HepG2 (cell line): ENCODE results near the gene RTEL1. TPM values are rescaled to one million over a fixed set of nuclear protein-coding genes. Genes with fewer than 3 reads are reported as not detected.
A peak's percentile ranks its signal among the peaks of the same experiment; 100 is the strongest.

Experiments used
- AGO1 ChIP-seq: fragments of 200-400 bp; formaldehyde crosslinking; IDR thresholded peaks from 2 replicates; pipeline ENCODE4 v1.6.1; 2017; ENCODE audit warnings: mild to moderate bottlenecking, low read depth, low read length, moderate library complexity; ENCODE audit not compliant: poor library complexity, severe bottlenecking
- BCL6 ChIP-seq: IDR thresholded peaks from 2 replicates; pipeline ENCODE4 v1.6.1; 2016; ENCODE audit warnings: missing genetic modification reagents, missing compliant biosample characterization
- BHLHE40 ChIP-seq: IDR thresholded peaks from 2 replicates; pipeline ENCODE4 v1.6.1; 2011; ENCODE audit warnings: low read length, improper control_type of control experiment
- CAMTA2 ChIP-seq: sonication (generic); formaldehyde crosslinking; IDR thresholded peaks from 2 replicates; pipeline ENCODE4 v1.4.0; 2020; ENCODE audit warnings: mild to moderate bottlenecking, missing genetic modification reagents, borderline replicate concordance
- CCDC6 ChIP-seq: sonication (generic); formaldehyde crosslinking; IDR thresholded peaks from 2 replicates; pipeline ENCODE4 v1.8.1; 2022; ENCODE audit warnings: mild to moderate bottlenecking, missing genetic modification reagents, moderate library complexity
- CREBL2 ChIP-seq: sonication (generic); formaldehyde crosslinking; IDR thresholded peaks from 2 replicates; pipeline ENCODE4 v1.8.1; 2023; ENCODE audit warnings: missing genetic modification reagents, mild to moderate bottlenecking, borderline replicate concordance
- E2F2 ChIP-seq: sonication (generic); formaldehyde crosslinking; IDR thresholded peaks from 2 replicates; pipeline ENCODE4 v1.4.0; 2020; ENCODE audit warnings: missing genetic modification reagents, borderline replicate concordance
- HNF4G ChIP-seq, 2 experiments: sonication (generic) in 1 of 2; formaldehyde crosslinking in 1 of 2; IDR thresholded peaks; 2 replicates each; pipeline versions ENCODE4 v1.4.0 to v1.6.1; 2011 to 2020; ENCODE audit warnings: borderline replicate concordance in 2 of 2, low read depth in 2 of 2, mild to moderate bottlenecking in 2 of 2, low read length in 1 of 2, missing genetic modification reagents in 1 of 2, moderate library complexity in 1 of 2
- NFRKB ChIP-seq: fragments of 450-650 bp; IDR thresholded peaks from 2 replicates; pipeline ENCODE4 v1.6.1; 2017
- NR2F6 ChIP-seq, 2 experiments: IDR thresholded peaks; 2 replicates each; pipeline ENCODE4 v1.6.1; 2016; ENCODE audit warnings: antibody characterized with exemption in 1 of 2, mild to moderate bottlenecking in 1 of 2
- POLR2G ChIP-seq: fragments of 200-400 bp; formaldehyde crosslinking; IDR thresholded peaks from 2 replicates; pipeline ENCODE4 v1.6.1; 2018; ENCODE audit warnings: mild to moderate bottlenecking, low read depth, low read length, moderate library complexity
- RBM22 ChIP-seq: fragments of 200-400 bp; formaldehyde crosslinking; optimal IDR thresholded peaks from 2 replicates; pipeline ENCODE3; 2017; ENCODE audit warnings: mild to moderate bottlenecking, low read length, moderate library complexity
- RNF219 ChIP-seq: sonication (generic); formaldehyde crosslinking; IDR thresholded peaks from 2 replicates; pipeline ENCODE4 v1.5.0; 2020; ENCODE audit warnings: mild to moderate bottlenecking, missing genetic modification reagents
- SMAD1 ChIP-seq: sonication (generic); formaldehyde crosslinking; IDR thresholded peaks from 2 replicates; pipeline ENCODE4 v1.4.0; 2020; ENCODE audit warnings: missing genetic modification reagents, low read depth, mild to moderate bottlenecking, borderline replicate concordance
- XRCC5 ChIP-seq: fragments of 200-400 bp; formaldehyde crosslinking; optimal IDR thresholded peaks from 2 replicates; pipeline ENCODE3; 2017; ENCODE audit warnings: mild to moderate bottlenecking, low read length
- ZBTB39 ChIP-seq: sonication (generic); formaldehyde crosslinking; IDR thresholded peaks from 2 replicates; pipeline ENCODE4 v1.5.0; 2020; ENCODE audit warnings: missing genetic modification reagents
- ZBTB7B ChIP-seq: sonication (generic); formaldehyde crosslinking; IDR thresholded peaks from 2 replicates; pipeline ENCODE4 v1.4.0; 2020; ENCODE audit warnings: missing genetic modification reagents
- ZKSCAN8 ChIP-seq: IDR thresholded peaks from 2 replicates; pipeline ENCODE4 v1.6.1; 2016; ENCODE audit warnings: borderline replicate concordance, missing genetic modification reagents, missing compliant biosample characterization
- ZNF3 ChIP-seq: IDR thresholded peaks from 2 replicates; pipeline ENCODE4 v1.7.0; 2017; ENCODE audit warnings: inconsistent platforms
- ZNF503 ChIP-seq: sonication (generic); formaldehyde crosslinking; IDR thresholded peaks from 2 replicates; pipeline ENCODE4 v1.4.0; 2020; ENCODE audit warnings: missing genetic modification reagents
- ZNF850 ChIP-seq: sonication (generic); formaldehyde crosslinking; conservative IDR thresholded peaks from 2 replicates; pipeline ENCODE4 v1.9.0; 2021; ENCODE audit warnings: mild to moderate bottlenecking, missing genetic modification reagents
- polyA plus RNA-seq, 8 experiments: library from polyadenylated mRNA; depleted of rRNA in 3 of 8; stranded (reverse) in 7 of 8; unstranded in 1 of 8; fragments of >200 nt; fragmentation: Illumina TruSeq in 4 of 8; extraction: Trizol in 4 of 8; gene quantifications; 2 replicates each; pipeline versions ENCODE4 v1.2.1 to v1.2.3, GENCODE V29; 2011 to 2016; ENCODE audit warnings: low read depth in 4 of 8, missing spikeins in 1 of 8, mixed read lengths in 1 of 8; ENCODE audit not compliant: insufficient read depth in 1 of 8
- total RNA-seq, 5 experiments: library from RNA; depleted of rRNA; stranded (reverse); fragments of >200 nt; fragmentation: Illumina TruSeq; extraction: Trizol; gene quantifications; 2 replicates each; pipeline ENCODE4 v1.2.3, GENCODE V29; 2016; ENCODE audit warnings: low read depth in 1 of 5

RTEL1 gene
- total and polyA plus RNA-seq, 2 of the 13 experiments (the other 11 are each of a cell fraction or from before 2014, with no cell fraction given): 21.8 to 36.4 TPM

GRCh38 chr20:63734946-63735858 is 77.1 kb downstream of the RTEL1 start (continued):
- TF ChIP-seq ZNF850 (CRISPR knock-in tag): no peak
- peak; percentile 93 for TF ChIP-seq AGO1
- 0 out of 2 replicates have a peak, but pooled peaks have one; percentile 24 for TF ChIP-seq ZBTB7B (CRISPR knock-in tag)
- TF ChIP-seq SMAD1 (CRISPR knock-in tag): 0 out of 2 replicates have a peak, but pooled peaks have one; percentile 2
- peak; percentile 44; the same call in 1 of the 2 replicates for TF ChIP-seq BHLHE40
- TF ChIP-seq ZNF503 (CRISPR knock-in tag): no peak
- peak; percentile 48; the same call in 1 of the 2 replicates for TF ChIP-seq NR2F6 (IDR thresholded peaks at IDR 0.05)
- no peak for TF ChIP-seq NR2F6 (CRISPR knock-in tag; IDR thresholded peaks at IDR 0.05)
- TF ChIP-seq ZBTB39: no peak
- no peak for TF ChIP-seq RNF219 (CRISPR knock-in tag)
- TF ChIP-seq ZNF3 (CRISPR knock-in tag): no peak
- no peak for TF ChIP-seq E2F2
- TF ChIP-seq NFRKB: no peak
- TF ChIP-seq HNF4G (IDR thresholded peaks at IDR 0.05; ENCODE audit: borderline replicate concordance, low read depth, low read length): peak; percentile 92
- TF ChIP-seq HNF4G (CRISPR knock-in tag; IDR thresholded peaks at IDR 0.05; ENCODE audit: borderline replicate concordance, low read depth): no peak
- no peak for TF ChIP-seq CCDC6
- no peak for TF ChIP-seq CAMTA2 (CRISPR knock-in tag)
- peak; percentile 48 for TF ChIP-seq XRCC5
- no peak; the same call in 1 of the 2 replicates for TF ChIP-seq BCL6 (CRISPR knock-in tag)
- peak; percentile 1 for TF ChIP-seq RBM22
- no peak for TF ChIP-seq ZKSCAN8
- TF ChIP-seq CREBL2 (CRISPR knock-in tag): no peak
- TF ChIP-seq POLR2G: peak; percentile 58; the same call in 1 of the 2 replicates
